Heart left ventricle (tissue), 16 donors: Measurements from ENCODE around the gene CHST1. TPM values are rescaled to one million over a fixed set of nuclear protein-coding genes. Genes with fewer than 3 reads are reported as not detected.

ENCODE experiments used
- ATAC-seq, 4 donors: fragments of 200-7000 bp; cut with Tn5 transposase; one replicate each; pipeline ENCODE4 v1.9.1; 2020 to 2022; ENCODE audit warnings: moderate library complexity in 4 of 4, mild to moderate bottlenecking in 3 of 4, moderate number of reproducible peaks in 1 of 4
- DNase-seq, 5 donors: peaks; one replicate each; pipeline ENCODE4 v3.0.0-alpha.2; 2020
- H3K27ac ChIP-seq, 12 donors: fragments of 200-600 bp; sonication (generic) in 4 of 12; one replicate each; pipeline versions ENCODE4 v1.5.0 to v1.8.0; 2016 to 2022; ENCODE audit warnings: mild to moderate bottlenecking in 2 of 12
- H3K27me3 ChIP-seq, 9 donors: fragments of 200-600 bp; sonication (generic) in 2 of 9; one replicate each; pipeline versions ENCODE4 v1.5.1 to v1.8.0; 2016 to 2022; ENCODE audit warnings: mild to moderate bottlenecking in 3 of 9
- H3K36me3 ChIP-seq, 9 donors: fragments of 200-600 bp; sonication (generic) in 2 of 9; one replicate each; pipeline versions ENCODE4 v1.5.0 to v1.8.0; 2018 to 2022; ENCODE audit warnings: mild to moderate bottlenecking in 2 of 9
- H3K4me1 ChIP-seq, 12 donors: fragments of 200-600 bp; sonication (generic) in 4 of 12; one replicate each; pipeline versions ENCODE4 v1.5.0 to v1.8.0; 2016 to 2022; ENCODE audit warnings: mild to moderate bottlenecking in 3 of 12
- H3K4me3 ChIP-seq, 12 donors: fragments of 200-600 bp; sonication (generic) in 4 of 12; one replicate each; pipeline versions ENCODE4 v1.5.0 to v1.8.0; 2017 to 2022; ENCODE audit warnings: mild to moderate bottlenecking in 9 of 12, moderate library complexity in 4 of 12
- H3K9me3 ChIP-seq, 12 donors: fragments of 200-600 bp; sonication (generic) in 4 of 12; one replicate each; pipeline versions ENCODE4 v1.5.0 to v1.8.0; 2016 to 2022; ENCODE audit warnings: mild to moderate bottlenecking in 1 of 12
- CTCF ChIP-seq, 12 donors: fragments of 200-600 bp; sonication (generic) in 4 of 12; IDR thresholded peaks; one replicate each; pipeline versions ENCODE4 v1.5.0 to v1.8.0; 2018 to 2022; ENCODE audit warnings: antibody characterized with exemption in 12 of 12, mild to moderate bottlenecking in 5 of 12
- POLR2A ChIP-seq, 2 donors: fragments of 450-650 bp; IDR thresholded peaks; one replicate each; pipeline ENCODE4 v1.6.1; 2017; ENCODE audit warnings: antibody characterized with exemption in 2 of 2, mild to moderate bottlenecking in 2 of 2, moderate library complexity in 2 of 2
- WGBS, 4 donors: extraction: QIAGEN DNeasy Blood & Tissue Kit in 2 of 4; methylation state at CpG; one replicate each; pipeline versions ENCODE4 v1.1.5 to v1.1.7; 2013 to 2018; 5-methylcytosine and 5-hydroxymethylcytosine counted together
- intact Hi-C, 10 donors: fragments of 100-400 bp; cut with DNase I; formaldehyde crosslinking; loops; one replicate each; pipeline versions ENCODE4 v1.11.1 to v1.14.2; 2022
- polyA plus RNA-seq, 2 donors: library from polyadenylated mRNA; stranded (reverse); fragments of 200-250 nt; gene quantifications; one replicate each; pipeline ENCODE4 v1.2.3, GENCODE V29; 2013
- total RNA-seq, 9 donors: library from RNA; depleted of rRNA in 2 of 9; stranded (reverse); fragments of >200 nt in 2 of 9; fragmentation: NEBNext Ultra II Directional in 3 of 9; extraction: Animal tissue kit (Norgen Biotek cat#: 25700) in 3 of 9; gene quantifications; one replicate each; pipeline versions ENCODE4 v1.1.0 to v1.2.4, GENCODE V29; 2016 to 2023
- donor health status: ischemic (EF 13 %, LVEDD 7.1; RV severe dilation, severe dysfunction).
- donor health status: healthy with polysubstance abuse.
- donor health status: DM: no; HTN: yes; CAD: no.
- donor health status: DM: no; HTN: no; CAD: no.
- donor health status: ischemic (EF 25% LVEDD 6.9; RV normal size, moderate dysfunction).
- donor health status: ischemic (EF 25% LVEDD 5.7; RV mildly dilated, moderate dysfunction).
- donor health status: healthy.
- donor health status: DM: yes; HTN: yes; CAD: no.
- donor health status: ischemic (EF 35%, LVEDD 5.7; RV mildly dilated, moderate dysfunction).
- donor health status: nonischemic (EF 11% LVEDD 7.7; RV severe dilation, severe dysfunction).
- donor health status: DM: yes; HTN: yes; CAD: no.
- donor health status: PGD.
- donor health status: ischemic (EF 29% LVEDD 5.4; RV normal size, mild dysfunction).
- donor health status: nonischemic (EF 23%, LVEDD 6.1; RV moderate dilation, normal function).

CHST1 gene
- total and polyA plus RNA-seq, 11 donors, result 0.59 to 6.5 (median 1.8) TPM

GRCh38 chr11:45678976-45679375, 13.6 kb upstream of the CHST1 start:
- intact Hi-C loops, result no loop called here

GRCh38 chr11:45677770-45678512, 12.5 kb upstream of the CHST1 start:
- 72 to 82% (median 79%) methylated on average over 8 of the region's 8 CpGs for WGBS, 4 donors
- no peaks in the 10 kb centered on the region for H3K4me1 ChIP-seq
- no peak overlapping the region for H3K27ac ChIP-seq
- no peaks in the 10 kb centered on the region for H3K27me3 ChIP-seq
- intact Hi-C loops, result no loop called here
- no peak for ATAC-seq
- H3K4me3 ChIP-seq, result no peak overlapping the region
- no peak for DNase-seq
- TF ChIP-seq POLR2A (IDR thresholded peaks at IDR 0.05), result no peak
- no peak for TF ChIP-seq CTCF (IDR thresholded peaks at IDR 0.05)
- no peaks in the 10 kb centered on the region for H3K36me3 ChIP-seq
- no peaks in the 10 kb centered on the region for H3K9me3 ChIP-seq

More at GRCh38 chr11:45678976-45679375, 13.6 kb upstream of the CHST1 start:
- Histone ChIP-seq H3K36me3 (no peaks in the 10 kb centered on the region), H3K27me3 (no peaks in the 10 kb centered on the region), H3K9me3 (no peaks in the 10 kb centered on the region), H3K4me3 (no peak overlapping the region), H3K27ac (no peak overlapping the region), H3K4me1 (no peaks in the 10 kb centered on the region)
- ATAC-seq (no peak), DNase-seq (no peak)
- WGBS, 4 donors, result 69 to 80% (median 77%) methylated on average over 7 of the region's 7 CpGs
- TF ChIP-seq CTCF (IDR thresholded peaks at IDR 0.05) (no peak), POLR2A (IDR thresholded peaks at IDR 0.05) (no peak)

GRCh38 chr11:45676522-45677095, 11.2 kb upstream of the CHST1 start:
- no peak overlapping the region for H3K4me3 ChIP-seq
- DNase-seq (no peak), ATAC-seq (no peak)
- no peaks in the 10 kb centered on the region for H3K27me3 ChIP-seq
- H3K36me3 ChIP-seq, result no peaks in the 10 kb centered on the region
- no peaks in the 10 kb centered on the region for H3K4me1 ChIP-seq
- 93 to 97% (median 96%) methylated on average over 7 of the region's 7 CpGs for WGBS, 4 donors
- intact Hi-C loops, result no loop called here
- TF ChIP-seq CTCF (IDR thresholded peaks at IDR 0.05) (no peak), POLR2A (IDR thresholded peaks at IDR 0.05) (no peak)
- no peak overlapping the region for H3K27ac ChIP-seq
- H3K9me3 ChIP-seq, result no peaks in the 10 kb centered on the region

- ATAC-seq, result peak in 1 of 4 donors; percentile 35
- H3K4me3 ChIP-seq, result no peak overlapping the region
- TF ChIP-seq CTCF (IDR thresholded peaks at IDR 0.05) (no peak), POLR2A (IDR thresholded peaks at IDR 0.05) (no peak)
- no peaks in the 10 kb centered on the region for H3K4me1 ChIP-seq
- no peak overlapping the region for H3K27ac ChIP-seq
- no peaks in the 10 kb centered on the region for H3K36me3 ChIP-seq
- DNase-seq, result no peak
- 73 to 80% (median 76%) methylated on average over 4 of the region's 4 CpGs for WGBS, 4 donors
- H3K27me3 ChIP-seq, result no peaks in the 10 kb centered on the region
- intact Hi-C loops, result no loop called here
- H3K9me3 ChIP-seq, result no peaks in the 10 kb centered on the region
Measured at GRCh38 chr11:45675646-45676045, 10.2 kb upstream of the CHST1 start.
